IPS DF 4.7 (cell line): Measurements from ENCODE around the gene MYEOV.

Source experiments
- DNase-seq: peaks from one replicate; pipeline ENCODE4 v3.0.0-alpha.2; 2013; ENCODE audit warnings: low spot score; ENCODE audit errors: extremely low read depth

Gene MYEOV

GRCh38 chr11:69301081-69301454, 7.1 kb downstream of the MYEOV start:
- no peak for DNase-seq

- no peak for DNase-seq
These were observed 7.8 kb downstream of the MYEOV start for GRCh38 chr11:69301455-69302401.

- DNase-seq = no peak
These were observed 8.6 kb downstream of the MYEOV start for GRCh38 chr11:69302447-69303020.

GRCh38 chr11:69303427-69303826, 9.5 kb downstream of the MYEOV start:
- DNase-seq = no peak

GRCh38 chr11:69304258-69304657, 10.3 kb downstream of the MYEOV start:
- no peak for DNase-seq

- no peak for DNase-seq
These were observed 10.7 kb downstream of the MYEOV start for GRCh38 chr11:69304686-69305085.

GRCh38 chr11:69305885-69306540, 12.1 kb downstream of the MYEOV start:
- no peak for DNase-seq

GRCh38 chr11:69306821-69307220, 12.9 kb downstream of the MYEOV start:
- no peak for DNase-seq

- DNase-seq = no peak
These were observed 13.5 kb downstream of the MYEOV start for GRCh38 chr11:69307421-69307820.

- DNase-seq = no peak
These were observed 14.0 kb downstream of the MYEOV start for GRCh38 chr11:69307871-69308431.

- DNase-seq = no peak
These were observed 14.5 kb downstream of the MYEOV start for GRCh38 chr11:69308491-69308911.

GRCh38 chr11:69308936-69309615, 15.1 kb downstream of the MYEOV start:
- DNase-seq = no peak

GRCh38 chr11:69309631-69310280, 15.8 kb downstream of the MYEOV start:
- no peak for DNase-seq

- no peak for DNase-seq
These were observed 16.4 kb downstream of the MYEOV start for GRCh38 chr11:69310351-69310750.

GRCh38 chr11:69310934-69311766, 17.2 kb downstream of the MYEOV start:
- DNase-seq = no peak

- DNase-seq = no peak
These were observed 17.9 kb downstream of the MYEOV start for GRCh38 chr11:69311767-69312385.

- DNase-seq = no peak
These were observed 18.8 kb downstream of the MYEOV start for GRCh38 chr11:69312453-69313404.

GRCh38 chr11:69313992-69314391, 20.0 kb downstream of the MYEOV start:
- DNase-seq = no peak
